DOHH2 (cell line): ENCODE measurements around the gene DNAJB14.

ENCODE experiments used
- H3F3A ChIP-seq: fragments of 200-600 bp; sonication (generic), shearing (Covaris generic); 2 replicates; pipeline ENCODE4 v1.6.0; 2016; ENCODE audit warnings: antibody characterized with exemption, mild to moderate bottlenecking; ENCODE audit not compliant: control insufficient read depth, insufficient read depth
- H3K27ac ChIP-seq: fragments of 200-600 bp; sonication (generic); 2 replicates; pipeline ENCODE4 v1.5.1; 2014; ENCODE audit warnings: low read depth, mild to moderate bottlenecking, low read length, moderate library complexity
- H3K27me3 ChIP-seq: fragments of 200-600 bp; sonication (generic); 2 replicates; pipeline ENCODE4 v1.6.1; 2014; ENCODE audit warnings: mild to moderate bottlenecking, low read length, mixed read lengths; ENCODE audit not compliant: control insufficient read depth
- H3K36me3 ChIP-seq: fragments of 200-600 bp; sonication (generic); 2 replicates; pipeline ENCODE4 v1.6.1; 2014; ENCODE audit warnings: mild to moderate bottlenecking, low read length, moderate library complexity, mixed read lengths; ENCODE audit not compliant: control insufficient read depth
- H3K4me1 ChIP-seq: fragments of 200-600 bp; sonication (generic); 2 replicates; pipeline ENCODE4 v1.6.1; 2014; ENCODE audit warnings: mild to moderate bottlenecking, low read length, mixed read lengths; ENCODE audit not compliant: control insufficient read depth
- H3K4me2 ChIP-seq: fragments of 200-600 bp; sonication (generic); 2 replicates; pipeline ENCODE4 v1.6.0; 2014; ENCODE audit warnings: mild to moderate bottlenecking, low read length, moderate library complexity
- H3K4me3 ChIP-seq: fragments of 200-600 bp; sonication (generic); 2 replicates; pipeline ENCODE4 v1.5.1; 2014; ENCODE audit warnings: mild to moderate bottlenecking, low read length, mixed read lengths
- H3K79me2 ChIP-seq: fragments of 200-600 bp; sonication (generic); 2 replicates; pipeline ENCODE4 v1.6.1; 2014; ENCODE audit warnings: mild to moderate bottlenecking, low read length, mixed read lengths; ENCODE audit not compliant: control insufficient read depth
- H3K9me2 ChIP-seq: fragments of 200-600 bp; sonication (generic); replicated peaks from 2 replicates; pipeline ENCODE4 v1.6.1; 2014; ENCODE audit warnings: mild to moderate bottlenecking, low read length, mixed read lengths; ENCODE audit not compliant: control insufficient read depth
- H3K9me3 ChIP-seq: fragments of 200-600 bp; sonication (generic); 2 replicates; pipeline ENCODE4 v1.6.1; 2014; ENCODE audit warnings: antibody characterized with exemption, low read length, mixed read lengths; ENCODE audit not compliant: control insufficient read depth, insufficient read depth
- H4K20me1 ChIP-seq: fragments of 200-600 bp; sonication (generic); 2 replicates; pipeline ENCODE4 v1.6.0; 2014; ENCODE audit warnings: low read depth, mild to moderate bottlenecking, antibody characterized with exemption, low read length, moderate library complexity; ENCODE audit not compliant: control insufficient read depth, insufficient read depth
- CTCF ChIP-seq: fragments of 200-600 bp; sonication (generic); IDR thresholded peaks from one replicate; pipeline ENCODE4 v1.5.1; 2014; ENCODE audit warnings: antibody characterized with exemption, mild to moderate bottlenecking, low read depth, low read length; ENCODE audit not compliant: poor library complexity, severe bottlenecking
- EZH2phosphoT487 ChIP-seq: fragments of 200-600 bp; sonication (generic); IDR thresholded peaks from 2 replicates; pipeline ENCODE4 v1.6.1; 2017; ENCODE audit warnings: borderline replicate concordance, mild to moderate bottlenecking, antibody characterized with exemption, low read length, moderate library complexity, mixed read lengths

The DNAJB14 gene

GRCh38 chr4:99872570-99872969 is 73.8 kb downstream of the DNAJB14 start:
- Histone ChIP-seq H3F3A (no peaks in the 10 kb centered on the region), H4K20me1 (no peaks in the 10 kb centered on the region), H3K27me3 (no peaks in the 10 kb centered on the region), H3K9me3 (no peaks in the 10 kb centered on the region), H3K4me3 (no peak overlapping the region), H3K27ac (no peak overlapping the region), H3K36me3 (peaks cover 24% of the 10 kb centered on the region), H3K4me2 (no peak overlapping the region), H3K4me1 (no peaks in the 10 kb centered on the region), H3K9me2 (no peaks in the 10 kb centered on the region), H3K79me2 (no peaks in the 10 kb centered on the region)
- no peak for TF ChIP-seq CTCF
- no peak for TF ChIP-seq EZH2phosphoT487

GRCh38 chr4:99868126-99868596 is 78.3 kb downstream of the DNAJB14 start:
- H3K27ac ChIP-seq: no peak overlapping the region
- peaks cover 57% of the 10 kb centered on the region for H3K36me3 ChIP-seq
- no peak overlapping the region for H3K4me3 ChIP-seq
- H3K27me3 ChIP-seq: no peaks in the 10 kb centered on the region
- no peaks in the 10 kb centered on the region for H3K4me1 ChIP-seq
- H3K9me2 ChIP-seq: no peaks in the 10 kb centered on the region
- no peaks in the 10 kb centered on the region for H4K20me1 ChIP-seq
- no peak overlapping the region for H3K4me2 ChIP-seq
- no peaks in the 10 kb centered on the region for H3F3A ChIP-seq
- TF ChIP-seq EZH2phosphoT487: no peak
- no peak for TF ChIP-seq CTCF
- H3K9me3 ChIP-seq: no peaks in the 10 kb centered on the region
- no peaks in the 10 kb centered on the region for H3K79me2 ChIP-seq

DNA sequence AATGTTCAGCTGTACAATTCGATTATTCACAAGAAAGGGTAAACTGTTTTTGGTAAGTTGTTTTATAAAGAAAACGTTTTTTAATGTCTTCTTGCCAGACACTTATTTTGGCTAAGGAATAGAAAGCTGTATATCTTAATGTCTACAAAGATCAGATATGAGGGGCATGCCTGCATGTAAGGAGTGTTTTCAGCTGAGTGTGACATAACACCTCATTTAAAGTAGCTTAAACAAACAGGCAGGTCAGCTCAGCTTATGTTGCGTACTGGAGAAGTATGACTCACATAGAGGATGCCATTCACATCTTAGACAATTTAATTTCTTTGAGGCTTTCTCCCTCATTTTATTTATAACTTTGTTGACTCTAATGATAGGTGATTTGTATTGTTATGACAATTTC is 82.6 kb downstream of the DNAJB14 start:
- H3K79me2 ChIP-seq: no peaks in the 10 kb centered on the region
- no peaks in the 10 kb centered on the region for H4K20me1 ChIP-seq
- no peaks in the 10 kb centered on the region for H3K9me2 ChIP-seq
- H3K9me3 ChIP-seq: no peaks in the 10 kb centered on the region
- no peak overlapping the region for H3K4me2 ChIP-seq
- H3K36me3 ChIP-seq: peaks cover 81% of the 10 kb centered on the region
- H3K27ac ChIP-seq: no peak overlapping the region
- H3K27me3 ChIP-seq: no peaks in the 10 kb centered on the region
- peaks cover 5% of the 10 kb centered on the region; the same call in 1 of the 2 replicates for H3F3A ChIP-seq
- peaks cover 8% of the 10 kb centered on the region for H3K4me1 ChIP-seq
- H3K4me3 ChIP-seq: no peak overlapping the region
- TF ChIP-seq EZH2phosphoT487 (no peak), CTCF (no peak)
